Upper lobe of left lung (tissue), 6 donors: ENCODE data around the gene SNX20. TPM values are rescaled to one million over a fixed set of nuclear protein-coding genes. Genes with fewer than 3 reads are reported as not detected.
A peak's percentile ranks its signal among the peaks of the same experiment; 100 is the strongest.

Experiments
- ATAC-seq, 2 donors: fragments of 200-7000 bp; cut with Tn5 transposase; one replicate each; pipeline ENCODE4 v1.9.1; 2022; ENCODE audit warnings: mild to moderate bottlenecking in 2 of 2, moderate library complexity in 2 of 2; ENCODE audit not compliant: low FRiP score in 2 of 2
- DNase-seq, 2 donors: peaks; one replicate each; pipeline ENCODE4 v3.0.0-alpha.2; 2019 to 2020
- H3K27ac ChIP-seq, 4 donors: fragments of 200-600 bp; sonication (generic); one replicate each; pipeline ENCODE4 v1.5.1; 2016 to 2019
- H3K27me3 ChIP-seq, 4 donors: fragments of 200-600 bp; sonication (generic); one replicate each; pipeline ENCODE4 v1.5.1; 2017 to 2019
- H3K36me3 ChIP-seq, 4 donors: fragments of 200-600 bp; sonication (generic); one replicate each; pipeline ENCODE4 v1.5.1; 2016 to 2019
- H3K4me1 ChIP-seq, 4 donors: fragments of 200-600 bp; sonication (generic); one replicate each; pipeline ENCODE4 v1.5.1; 2018 to 2019
- H3K4me3 ChIP-seq, 4 donors: fragments of 200-600 bp; sonication (generic); one replicate each; pipeline ENCODE4 v1.5.1; 2017 to 2019; ENCODE audit warnings: mild to moderate bottlenecking in 2 of 4, moderate library complexity in 1 of 4
- H3K9me3 ChIP-seq, 4 donors: fragments of 200-600 bp; sonication (generic); one replicate each; pipeline ENCODE4 v1.5.1; 2018 to 2019
- CTCF ChIP-seq, 6 experiments: fragments of 450-650 bp in 4 of 6; fragments of 200-600 bp in 2 of 6; sonication (generic) in 2 of 6; IDR thresholded peaks; one replicate each; pipeline ENCODE4 v1.5.1; 2016 to 2019; ENCODE audit warnings: antibody characterized with exemption in 6 of 6
- EP300 ChIP-seq, 4 donors: sonication (generic); formaldehyde crosslinking; IDR thresholded peaks; one replicate each; pipeline ENCODE4 v1.5.1; 2017; ENCODE audit warnings: antibody characterized with exemption in 4 of 4, control low read depth in 2 of 4
- POLR2A ChIP-seq, 4 donors: fragments of 450-650 bp; IDR thresholded peaks; one replicate each; pipeline ENCODE4 v1.5.1; 2016 to 2017; ENCODE audit warnings: antibody characterized with exemption in 4 of 4, mild to moderate bottlenecking in 2 of 4
- POLR2AphosphoS5 ChIP-seq, 2 donors: sonication (generic); formaldehyde crosslinking; IDR thresholded peaks; one replicate each; pipeline ENCODE4 v1.5.1; 2017; ENCODE audit warnings: antibody characterized with exemption in 2 of 2
- WGBS, 2 donors: methylation state at CpG; one replicate each; pipeline ENCODE4 v1.1.5; 2017 to 2018; 5-methylcytosine and 5-hydroxymethylcytosine counted together
- total RNA-seq, 6 donors: library from RNA; depleted of rRNA in 4 of 6; stranded (reverse); fragments of >200 nt in 4 of 6; gene quantifications; one replicate each; pipeline versions ENCODE4 v1.1.0 to v1.2.1, GENCODE V29; 2016 to 2021
- donor health status: DM: no; HTN: no; CAD: no; lungs with moderate emphysema.
- donor health status: DM: no; HTN: yes; CAD: no; lungs with severe emphysema.

Gene SNX20
- total RNA-seq, 6 donors from 2014 or later: 3.2 to 16.9 (median 13.2) TPM

DNA sequence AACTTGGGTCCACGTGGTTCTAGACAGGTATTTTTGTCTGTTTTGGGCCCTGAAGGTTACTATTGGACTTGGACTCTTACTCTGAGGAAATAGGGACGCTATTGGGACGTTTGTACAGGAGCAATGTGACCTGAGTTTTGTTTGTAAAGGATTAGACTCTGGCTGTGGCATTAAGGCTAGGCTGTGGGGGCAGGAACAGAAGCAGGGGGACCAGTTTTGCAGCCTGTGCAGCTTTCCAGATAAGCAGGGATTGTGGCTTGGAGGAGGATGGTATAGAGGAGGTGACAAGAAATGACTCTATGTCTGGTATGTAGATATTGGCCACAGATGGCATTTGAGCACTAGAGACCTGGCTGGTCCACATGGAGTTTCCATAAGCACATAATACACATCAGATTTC is 25.1 kb upstream of the SNX20 start:
- DNase-seq (no peak), ATAC-seq (no peak)
- Histone ChIP-seq H3K4me1 (peaks cover 14 to 24% (median 17%) of the 10 kb centered on the region in 4 donors), H3K4me3 (no peak overlapping the region), H3K36me3 (peaks cover 0 to 6% (median under 1%) of the 10 kb centered on the region in 4 donors), H3K27me3 (no peaks in the 10 kb centered on the region), H3K9me3 (peaks cover 6 to 15% (median 9%) of the 10 kb centered on the region in 4 donors), H3K27ac (no peak overlapping the region)
- TF ChIP-seq POLR2A (IDR thresholded peaks at IDR 0.05) (no peak), EP300 (IDR thresholded peaks at IDR 0.05) (no peak), CTCF (IDR thresholded peaks at IDR 0.05) (no peak), POLR2AphosphoS5 (IDR thresholded peaks at IDR 0.05) (no peak)
- 51 to 60% methylated on average over 3 of the region's 3 CpGs for WGBS, 2 donors

DNA sequence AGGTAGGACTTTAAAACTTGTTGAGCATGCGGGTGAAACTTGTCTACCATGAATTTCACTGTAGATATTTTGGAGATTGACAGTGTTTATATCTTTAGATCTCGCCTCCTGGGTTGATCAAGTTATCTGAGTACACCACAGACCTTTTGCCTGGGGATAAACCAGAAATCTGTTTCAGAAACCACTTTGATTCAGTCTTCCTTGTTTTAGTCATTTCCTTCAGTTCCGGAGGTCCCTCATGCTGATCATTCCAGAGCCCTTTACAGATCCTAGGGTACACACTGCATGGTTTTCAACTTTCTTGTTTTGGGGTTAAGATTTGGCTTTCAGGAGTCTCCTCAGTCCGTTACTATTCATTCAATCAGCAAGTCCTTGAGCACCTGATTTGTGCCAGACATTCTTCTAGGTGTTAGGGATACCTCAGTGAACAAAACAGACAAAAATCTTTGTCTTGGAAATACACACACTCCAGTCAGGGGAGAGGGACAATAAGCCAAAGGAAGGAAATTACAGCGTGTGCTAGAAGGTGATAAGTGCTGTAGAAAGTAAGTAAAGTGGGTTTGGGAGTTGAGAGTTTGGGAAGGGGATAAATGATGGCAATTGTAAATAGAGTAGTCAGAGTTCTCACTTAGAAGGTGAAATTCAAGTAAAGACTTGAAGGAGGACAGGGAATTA is 24.5 kb upstream of the SNX20 start:
- no peak for TF ChIP-seq POLR2A (IDR thresholded peaks at IDR 0.05)
- TF ChIP-seq POLR2AphosphoS5 (IDR thresholded peaks at IDR 0.05): no peak
- TF ChIP-seq EP300 (IDR thresholded peaks at IDR 0.05): no peak
- no peak for TF ChIP-seq CTCF (IDR thresholded peaks at IDR 0.05)
- Histone ChIP-seq H3K36me3 (peaks cover 0 to under 1% (median 0%) of the 10 kb centered on the region in 4 donors), H3K27me3 (no peaks in the 10 kb centered on the region), H3K9me3 (peaks cover 6 to 15% (median 9%) of the 10 kb centered on the region in 4 donors), H3K27ac (no peak overlapping the region), H3K4me1 (peaks cover 14 to 22% (median 17%) of the 10 kb centered on the region in 4 donors), H3K4me3 (no peak overlapping the region)
- ATAC-seq: no peak
- DNase-seq: no peak
- WGBS, 2 donors: 59 to 66% methylated on average over 5 of the region's 5 CpGs

GRCh38 chr16:50704245-50704644 is 23.1 kb upstream of the SNX20 start:
- WGBS, 2 donors: 89 to 93% methylated on average over 1 of the region's 1 CpG
- Histone ChIP-seq H3K9me3 (peaks cover 6 to 15% (median 9%) of the 10 kb centered on the region in 4 donors), H3K36me3 (no peaks in the 10 kb centered on the region), H3K27me3 (no peaks in the 10 kb centered on the region), H3K4me1 (peaks cover 8 to 13% (median 11%) of the 10 kb centered on the region in 4 donors), H3K27ac (no peak overlapping the region), H3K4me3 (no peak overlapping the region)
- no peak for ATAC-seq
- DNase-seq: no peak
- no peak for TF ChIP-seq CTCF (IDR thresholded peaks at IDR 0.05)
- no peak for TF ChIP-seq EP300 (IDR thresholded peaks at IDR 0.05)
- no peak for TF ChIP-seq POLR2AphosphoS5 (IDR thresholded peaks at IDR 0.05)
- TF ChIP-seq POLR2A (IDR thresholded peaks at IDR 0.05): no peak

- Histone ChIP-seq H3K9me3 (peaks cover 6 to 15% (median 9%) of the 10 kb centered on the region in 4 donors), H3K4me1 (peaks cover under 1 to 12% (median 6%) of the 10 kb centered on the region in 4 donors), H3K27ac (no peak overlapping the region), H3K4me3 (no peak overlapping the region), H3K27me3 (no peaks in the 10 kb centered on the region), H3K36me3 (no peaks in the 10 kb centered on the region)
- no peak for ATAC-seq
- WGBS, 2 donors: 78 to 95% methylated on average over 3 of the region's 3 CpGs
- DNase-seq: peak in 1 of 2 donors; percentile 10
- no peak for TF ChIP-seq CTCF (IDR thresholded peaks at IDR 0.05)
- no peak for TF ChIP-seq POLR2AphosphoS5 (IDR thresholded peaks at IDR 0.05)
- no peak for TF ChIP-seq EP300 (IDR thresholded peaks at IDR 0.05)
- no peak for TF ChIP-seq POLR2A (IDR thresholded peaks at IDR 0.05)
Measured at GRCh38 chr16:50702725-50703124, 21.6 kb upstream of the SNX20 start.
